AG04449 (cell line): ENCODE results near the gene ANAPC15.
A peak's percentile ranks its signal among the peaks of the same experiment; 100 is the strongest.

ENCODE experiments used
- CTCF ChIA-PET: fragments of 350-600 bp; formaldehyde crosslinking; extraction: SDS; loops from one replicate; lab custom pipeline; 2021; ENCODE audit warnings: antibody characterized with exemption; lab: Yijun Ruan, JAX
- POLR2A ChIA-PET: fragments of 400-600, 350-600 bp; formaldehyde crosslinking; extraction: SDS; loops from one replicate; lab custom pipeline; 2020; ENCODE audit warnings: antibody characterized with exemption, inconsistent platforms; lab: Yijun Ruan, JAX
- DNase-seq: peaks from one replicate; pipeline ENCODE4 v3.0.0-alpha.2; 2010; ENCODE audit warnings: low read depth, low spot score
- H3K4me3 ChIP-seq: 2 replicates; pipeline ENCODE4 v1.5.1; 2011; ENCODE audit warnings: low read depth, mild to moderate bottlenecking, control low read depth, low read length
- TF ChIP-seq, protein P1 (sequence below): IDR thresholded peaks from one replicate; pipeline ENCODE4 v1.5.1; 2011; ENCODE audit warnings: mild to moderate bottlenecking, moderate library complexity, low read length, control low read depth, inconsistent platforms; ENCODE audit not compliant: insufficient read depth; ENCODE audit errors: missing control alignments

ANAPC15 gene

DNA sequence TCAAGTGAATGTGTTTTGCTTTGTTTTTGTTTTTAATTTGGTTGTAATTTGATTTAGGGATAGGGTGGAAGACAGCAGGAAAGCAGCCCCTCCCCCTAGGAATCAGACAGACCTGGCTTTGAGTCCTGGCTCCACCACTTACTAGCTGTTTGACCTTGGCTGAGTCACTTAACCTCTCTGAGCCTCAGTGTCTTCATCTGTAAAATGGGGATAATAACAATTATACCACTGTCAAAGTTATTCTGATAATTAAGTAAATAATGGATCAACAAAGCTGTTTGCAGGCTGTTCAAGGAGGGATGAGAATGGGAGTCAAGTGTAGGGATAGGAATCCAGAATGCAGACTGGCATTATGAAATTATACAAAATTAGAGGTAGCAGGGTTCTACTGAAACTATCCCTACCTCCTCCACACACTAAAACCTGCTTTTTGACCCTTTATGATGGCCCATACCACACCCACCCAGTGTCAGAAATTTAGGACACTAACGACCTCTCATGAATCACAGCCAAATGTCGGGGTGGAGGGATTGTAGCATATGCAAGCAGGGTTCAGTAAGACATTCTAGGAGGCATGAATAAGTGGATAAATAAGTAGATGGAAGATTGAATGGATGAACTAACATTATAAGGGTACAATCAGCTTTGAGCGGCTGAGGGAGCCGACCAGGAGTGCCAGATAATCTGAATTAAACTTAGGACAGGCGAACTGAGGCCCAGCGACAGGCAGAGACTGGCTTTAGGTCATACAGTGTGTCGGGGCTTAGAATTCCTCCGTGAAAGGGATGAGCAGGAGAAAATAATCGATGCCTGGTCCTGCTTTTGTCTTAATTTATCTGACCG lies 974 bp downstream of the ANAPC15 start:
- peak overlapping the region; percentile 87 for H3K4me3 ChIP-seq
- ChIA-PET POLR2A (interaction anchor here (0.6 to 1.0 kb wide), 2 partner anchors 26 to 117 kb away, joined by 3 read pairs; no protein-coding TSS in a partner anchor), CTCF (interaction anchor here (1.0 to 3.2 kb wide), 10 partner anchors 9 to 318 kb away, joined by 3 to 19 read pairs (median 4); no protein-coding TSS in a partner anchor)
- DNase-seq = no peak
- TF ChIP-seq, protein P1, sequence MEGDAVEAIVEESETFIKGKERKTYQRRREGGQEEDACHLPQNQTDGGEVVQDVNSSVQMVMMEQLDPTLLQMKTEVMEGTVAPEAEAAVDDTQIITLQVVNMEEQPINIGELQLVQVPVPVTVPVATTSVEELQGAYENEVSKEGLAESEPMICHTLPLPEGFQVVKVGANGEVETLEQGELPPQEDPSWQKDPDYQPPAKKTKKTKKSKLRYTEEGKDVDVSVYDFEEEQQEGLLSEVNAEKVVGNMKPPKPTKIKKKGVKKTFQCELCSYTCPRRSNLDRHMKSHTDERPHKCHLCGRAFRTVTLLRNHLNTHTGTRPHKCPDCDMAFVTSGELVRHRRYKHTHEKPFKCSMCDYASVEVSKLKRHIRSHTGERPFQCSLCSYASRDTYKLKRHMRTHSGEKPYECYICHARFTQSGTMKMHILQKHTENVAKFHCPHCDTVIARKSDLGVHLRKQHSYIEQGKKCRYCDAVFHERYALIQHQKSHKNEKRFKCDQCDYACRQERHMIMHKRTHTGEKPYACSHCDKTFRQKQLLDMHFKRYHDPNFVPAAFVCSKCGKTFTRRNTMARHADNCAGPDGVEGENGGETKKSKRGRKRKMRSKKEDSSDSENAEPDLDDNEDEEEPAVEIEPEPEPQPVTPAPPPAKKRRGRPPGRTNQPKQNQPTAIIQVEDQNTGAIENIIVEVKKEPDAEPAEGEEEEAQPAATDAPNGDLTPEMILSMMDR = no peak

DNA sequence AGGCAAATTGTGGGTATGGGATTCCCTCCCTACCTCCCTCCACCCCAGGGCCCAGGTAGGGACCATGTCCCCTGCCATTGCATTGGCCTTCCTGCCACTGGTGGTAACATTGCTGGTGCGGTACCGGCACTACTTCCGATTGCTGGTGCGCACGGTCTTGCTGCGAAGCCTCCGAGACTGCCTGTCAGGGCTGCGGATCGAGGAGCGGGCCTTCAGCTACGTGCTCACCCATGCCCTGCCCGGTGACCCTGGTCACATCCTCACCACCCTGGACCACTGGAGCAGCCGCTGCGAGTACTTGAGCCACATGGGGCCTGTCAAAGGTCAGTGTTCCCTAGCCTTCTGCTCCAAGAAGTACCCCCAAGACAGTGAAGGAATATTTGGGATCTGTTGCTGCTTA lies 6.6 kb downstream of the ANAPC15 start, which contains the start of gene TOMT:
Gene TOMT (plus strand): TSS at position 37 of the 400 bp plus-strand sequence. CDS start 28 bp downstream, at position 65.
- POLR2A ChIA-PET = no interaction called here
- CTCF ChIA-PET = interaction anchor here (0.6 to 1.5 kb wide), 5 partner anchors 15 to 288 kb away, joined by 3 to 4 read pairs (median 3); no protein-coding TSS in a partner anchor
- no peak for DNase-seq
- H3K4me3 ChIP-seq = no peak within 1 kb of the TSS
- TF ChIP-seq, protein P1 = no peak

DNA sequence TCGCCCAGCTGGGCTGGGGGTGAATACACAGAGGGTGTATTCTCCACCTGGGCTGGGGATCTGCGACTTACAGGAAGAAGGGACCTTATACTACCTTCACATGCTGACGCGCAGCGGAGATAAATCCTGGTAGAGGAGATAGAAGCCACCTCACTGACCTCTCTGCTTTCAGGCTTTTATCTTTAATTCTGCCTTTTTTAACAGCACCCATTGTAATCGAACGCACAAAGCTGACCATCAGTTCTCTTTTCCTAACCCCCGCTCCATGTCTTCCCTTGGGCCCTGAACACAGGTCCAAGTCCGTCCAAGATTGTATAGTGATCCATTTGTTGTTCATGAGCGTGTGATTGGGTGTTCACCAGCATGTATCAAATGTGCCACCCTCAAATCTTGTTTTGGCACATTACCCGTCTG lies 8.7 kb downstream of the ANAPC15 start:
- H3K4me3 ChIP-seq = peak overlapping the region; percentile 41
- no peak for DNase-seq
- TF ChIP-seq, protein P1 = no peak
- ChIA-PET POLR2A (no interaction called here), CTCF (interaction anchor here (0.9 to 1.2 kb wide), 2 partner anchors 79 to 81 kb away, joined by 3 read pairs; no protein-coding TSS in a partner anchor)

DNA sequence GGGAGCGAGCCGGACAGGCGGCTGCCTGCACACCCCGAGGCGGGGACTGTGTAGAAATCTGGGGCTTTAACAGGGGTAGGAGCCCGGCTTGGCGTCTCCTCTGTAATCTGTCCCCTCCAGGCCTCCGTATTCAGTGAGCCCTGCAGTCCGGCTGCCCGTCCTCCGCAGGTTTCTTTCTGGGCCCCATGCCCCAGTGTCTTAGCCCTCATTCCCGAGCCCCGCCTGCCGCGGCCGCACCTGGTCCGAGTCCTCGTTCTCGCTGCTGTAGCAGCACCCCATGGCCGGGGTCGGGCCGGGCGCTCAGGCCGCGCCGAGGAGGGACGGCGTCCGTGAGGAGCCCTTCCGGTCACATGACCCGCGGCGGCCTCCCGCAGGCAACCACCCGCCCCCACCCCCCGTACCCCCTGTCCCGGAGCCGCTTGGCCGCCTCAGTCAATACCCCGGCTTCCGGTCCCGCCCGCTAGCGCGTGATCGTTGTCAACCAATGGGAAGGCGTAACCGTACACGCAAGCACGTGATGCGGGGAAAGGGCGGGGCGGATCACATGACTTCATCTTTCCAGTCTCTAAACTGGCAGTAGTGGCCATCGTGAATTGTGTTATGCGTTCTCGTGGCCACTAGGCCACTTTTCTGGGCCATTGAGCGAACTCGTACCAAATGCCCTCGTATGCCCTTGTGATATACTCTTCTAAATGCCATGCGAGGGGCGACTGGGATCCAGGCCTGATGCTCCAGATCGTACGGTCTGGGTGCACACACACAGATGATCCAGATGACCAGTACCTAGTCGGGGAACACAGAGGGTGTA lies 9.3 kb downstream of the ANAPC15 start, which contains the start of gene LAMTOR1:
Gene LAMTOR1 (minus strand): TSS at position 352 of the 808 bp plus-strand sequence. CDS start 73 bp downstream, at position 279.
- H3K4me3 ChIP-seq = peak within 1 kb of the TSS; percentile 78
- CTCF ChIA-PET = interaction anchor here (1.2 to 14.0 kb wide), 5 partner anchors 12 to 126 kb away, joined by 3 to 540 read pairs (median 17); no protein-coding TSS in a partner anchor
- TF ChIP-seq, protein P1 = peak; percentile 40
- POLR2A ChIA-PET = interaction anchor here (1.0 to 1.7 kb wide), 2 partner anchors 12 to 42 kb away, joined by 4 to 7 read pairs; no protein-coding TSS in a partner anchor
- DNase-seq = peak; percentile 91

DNA sequence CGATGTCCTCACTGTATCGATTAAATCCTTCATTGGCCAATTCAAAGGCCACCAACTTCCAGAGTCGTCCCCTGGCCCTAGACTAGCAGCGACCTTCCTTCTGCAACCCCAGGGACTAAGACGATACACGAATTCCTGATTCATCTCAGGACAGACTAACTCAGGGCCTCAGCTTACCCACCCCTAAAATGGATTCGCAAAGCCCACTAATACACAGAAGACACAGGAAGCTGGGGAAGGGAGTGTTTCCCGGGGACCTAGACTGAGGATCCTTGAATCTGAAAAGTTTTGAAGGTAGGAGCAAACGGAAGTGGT lies 9.9 kb downstream of the ANAPC15 start:
- ChIA-PET CTCF (interaction anchor here (0.6 to 14.0 kb wide), 7 partner anchors 8 to 125 kb away, joined by 3 to 540 read pairs (median 17); no protein-coding TSS in a partner anchor), POLR2A (interaction anchor here (1.0 to 1.7 kb wide), 2 partner anchors 11 to 42 kb away, joined by 4 to 7 read pairs; no protein-coding TSS in a partner anchor)
- TF ChIP-seq, protein P1 = no peak
- DNase-seq = no peak
- H3K4me3 ChIP-seq = peak overlapping the region; percentile 78
